K562 (cell line): ENCODE results near the gene PRKACA. TPM values are rescaled to one million over a fixed set of nuclear protein-coding genes. Genes with fewer than 3 reads are reported as not detected.

Experiments used
- ATF4 ChIP-seq: fragments of 450-650 bp; formaldehyde crosslinking; IDR thresholded peaks from 2 replicates; pipeline ENCODE4 v1.4.0; 2022; ENCODE audit warnings: mild to moderate bottlenecking, moderate library complexity
- BMI1 ChIP-seq: fragments of 150-350 bp; IDR thresholded peaks from 2 replicates; pipeline ENCODE4 v1.6.1; 2014; ENCODE audit warnings: low read length
- HES1 ChIP-seq: fragments of 450-650 bp; IDR thresholded peaks from 2 replicates; pipeline ENCODE4 v1.6.1; 2016; ENCODE audit warnings: low read depth, mild to moderate bottlenecking, moderate library complexity
- JUN ChIP-seq, 2 experiments: sonication (generic) in 1 of 2; formaldehyde crosslinking in 1 of 2; IDR thresholded peaks; 2 replicates each; pipeline versions ENCODE4 v1.6.1 to v1.8.0; 2012 to 2022; ENCODE audit warnings: borderline replicate concordance in 2 of 2, mild to moderate bottlenecking in 2 of 2, improper control_type of control experiment in 1 of 2, low read depth in 1 of 2, low read length in 1 of 2, missing genetic modification reagents in 1 of 2
- MAFK ChIP-seq: IDR thresholded peaks from 2 replicates; pipeline ENCODE4 v1.6.1; 2011; ENCODE audit warnings: low read length, improper control_type of control experiment
- MGA ChIP-seq: fragments of 450-650 bp; IDR thresholded peaks from 2 replicates; pipeline ENCODE4 v1.6.1; 2016; ENCODE audit warnings: mild to moderate bottlenecking, moderate library complexity
- NUFIP1 ChIP-seq: fragments of 450-650 bp; IDR thresholded peaks from 2 replicates; pipeline ENCODE4 v1.6.1; 2018; ENCODE audit not compliant: partially characterized antibody
- TAF9B ChIP-seq: fragments of 450-650 bp; IDR thresholded peaks from 2 replicates; pipeline ENCODE4 v1.6.1; 2018; ENCODE audit warnings: mild to moderate bottlenecking; ENCODE audit not compliant: partially characterized antibody
- TFAM ChIP-seq: fragments of 250-450 bp; sonication (Bioruptor Pico); conservative IDR thresholded peaks from 2 replicates; pipeline ENCODE4 v1.5.0; 2021; ENCODE audit warnings: mild to moderate bottlenecking, moderate library complexity
- ZNF134 ChIP-seq: fragments of 250-450 bp; sonication (Bioruptor Pico); conservative IDR thresholded peaks from 2 replicates; pipeline ENCODE4 v1.4.0; 2020
- ZNF174 ChIP-seq: fragments of 250-450 bp; sonication (Bioruptor Pico); IDR thresholded peaks from 2 replicates; pipeline ENCODE4 v1.4.0; 2020; ENCODE audit warnings: mild to moderate bottlenecking
- ZNF263 ChIP-seq: sonication (generic); formaldehyde crosslinking; IDR thresholded peaks from 2 replicates; pipeline ENCODE4 v1.8.0; 2022; ENCODE audit warnings: mild to moderate bottlenecking, missing genetic modification reagents, borderline replicate concordance
- polyA plus RNA-seq, 8 experiments: library from polyadenylated mRNA; depleted of rRNA in 4 of 8; stranded (reverse) in 5 of 8; unstranded in 3 of 8; fragments of >200 nt; fragmentation: Nextera tagmentation in 2 of 8; fragmentation: Illumina TruSeq in 1 of 8; extraction: Ambion mirVana in 2 of 8; extraction: Trizol in 1 of 8; gene quantifications; 2 replicates each; pipeline versions ENCODE4 v1.2.1 to v1.2.3, GENCODE V29; 2011 to 2014; ENCODE audit warnings: inconsistent platforms in 1 of 8, missing spikeins in 1 of 8
- total RNA-seq, 7 experiments: library from RNA; depleted of rRNA in 6 of 7; stranded (reverse); fragments of >200 nt in 6 of 7; fragmentation: Illumina TruSeq in 2 of 7; extraction: Trizol in 2 of 7; gene quantifications; 2 replicates each; pipeline versions ENCODE4 v1.2.1 to v1.2.3, GENCODE V29; 2011 to 2021; ENCODE audit warnings: low replicate concordance in 1 of 7

Gene PRKACA
- total and polyA plus RNA-seq, 9 of the 15 experiments (the other 6 are each of a cell fraction or from before 2014, with no cell fraction given), result 1.2 to 63.1 (median 13.0) TPM

- TF ChIP-seq MGA (no peak), NUFIP1 (no peak), MAFK (peak; percentile 22), TFAM (no peak), HES1 (no peak), ZNF174 (CRISPR knock-in tag) (no peak), ZNF263 (peak; percentile 46; the same call in 1 of the 2 replicates), ZNF134 (CRISPR knock-in tag) (no peak), JUN (IDR thresholded peaks at IDR 0.05; ENCODE audit: borderline replicate concordance, low read depth, low read length) (peak; percentile 36), JUN (CRISPR knock-in tag; IDR thresholded peaks at IDR 0.05; ENCODE audit: borderline replicate concordance) (no peak), TAF9B (no peak), BMI1 (no peak), ATF4 (CRISPR knock-in tag) (no peak; the same call in 1 of the 2 replicates)
Measured at GRCh38 chr19:14080887-14081796, 36.4 kb downstream of the PRKACA start (continued).
